Right lobe of liver (tissue), 6 donors: ENCODE results near the gene NRAP. TPM values are rescaled to one million over a fixed set of nuclear protein-coding genes. Genes with fewer than 3 reads are reported as not detected.

Experiments
- ATAC-seq, 4 donors: fragments of 200-7000 bp; cut with Tn5 transposase; one replicate each; pipeline ENCODE4 v1.9.1; 2020; ENCODE audit warnings: mild to moderate bottlenecking in 4 of 4, moderate library complexity in 4 of 4
- DNase-seq, 3 donors: peaks; one replicate each; pipeline ENCODE4 v3.0.0-alpha.2; 2020
- H3K27ac ChIP-seq, 3 donors: fragments of 200-600 bp; one replicate each; pipeline ENCODE4 v1.8.0; 2022
- H3K27me3 ChIP-seq, 2 donors: fragments of 200-600 bp; one replicate each; pipeline ENCODE4 v1.8.0; 2022
- H3K36me3 ChIP-seq, 4 donors: fragments of 200-600 bp; sonication (generic) in 1 of 4; one replicate each; pipeline versions ENCODE4 v1.5.1 to v1.8.0; 2017 to 2022; ENCODE audit warnings: control low read depth in 1 of 4
- H3K4me1 ChIP-seq, 4 donors: fragments of 200-600 bp; sonication (generic) in 1 of 4; one replicate each; pipeline versions ENCODE4 v1.5.1 to v1.8.0; 2017 to 2022; ENCODE audit warnings: control low read depth in 1 of 4
- H3K4me3 ChIP-seq, 3 donors: fragments of 200-600 bp; one replicate each; pipeline ENCODE4 v1.8.0; 2022
- H3K9me3 ChIP-seq, 4 donors: fragments of 200-600 bp; sonication (generic) in 1 of 4; one replicate each; pipeline versions ENCODE4 v1.5.1 to v1.8.0; 2017 to 2022; ENCODE audit warnings: control low read depth in 1 of 4
- POLR2A ChIP-seq: fragments of 450-650 bp; IDR thresholded peaks from one replicate; pipeline ENCODE4 v1.6.1; 2017; ENCODE audit warnings: antibody characterized with exemption, mild to moderate bottlenecking
- WGBS: methylation state at CpG from one replicate; pipeline ENCODE4 v1.1.6; 2018; ENCODE audit warnings: low coverage, low lambda C conversion rate; ENCODE audit not compliant: insufficient coverage; ENCODE audit errors: missing lambda C conversion rate; 5-methylcytosine and 5-hydroxymethylcytosine counted together
- intact Hi-C, 2 donors: fragments of 100-400 bp; cut with DNase I; formaldehyde crosslinking; loops; one replicate each; pipeline versions ENCODE4 v1.11.2 to v1.14.1; 2022
- total RNA-seq, 6 experiments: library from RNA; depleted of rRNA in 2 of 6; stranded (reverse); fragments of >200 nt in 2 of 6; fragmentation: NEBNext Ultra II Directional in 3 of 6; extraction: Animal tissue kit (Norgen Biotek cat#: 25700) in 3 of 6; gene quantifications; one replicate each; pipeline versions ENCODE4 v1.1.0 to v1.2.4, GENCODE V29; 2016 to 2023
- TF ChIP-seq, protein P1 (sequence below), 4 donors: fragments of 200-600 bp in 3 of 4; fragments of 450-650 bp in 1 of 4; IDR thresholded peaks; one replicate each; pipeline versions ENCODE4 v1.5.1 to v1.8.0; 2016 to 2022; ENCODE audit warnings: antibody characterized with exemption in 4 of 4, mild to moderate bottlenecking in 2 of 4
- donor health status: DM: no; HTN: yes; CAD: no.
- donor health status: DM: no; HTN: no; CAD: no.
- donor health status: DM: no; HTN: no; CAD: no.
- donor health status: DM: no; HTN: yes; CAD: no.
- donor health status: DM: no; HTN: yes; CAD: no.

NRAP gene
- total RNA-seq, 6 experiments from 2014 or later, result 0.07 to 1.9 (median 0.22) TPM; not detected in 1

DNA sequence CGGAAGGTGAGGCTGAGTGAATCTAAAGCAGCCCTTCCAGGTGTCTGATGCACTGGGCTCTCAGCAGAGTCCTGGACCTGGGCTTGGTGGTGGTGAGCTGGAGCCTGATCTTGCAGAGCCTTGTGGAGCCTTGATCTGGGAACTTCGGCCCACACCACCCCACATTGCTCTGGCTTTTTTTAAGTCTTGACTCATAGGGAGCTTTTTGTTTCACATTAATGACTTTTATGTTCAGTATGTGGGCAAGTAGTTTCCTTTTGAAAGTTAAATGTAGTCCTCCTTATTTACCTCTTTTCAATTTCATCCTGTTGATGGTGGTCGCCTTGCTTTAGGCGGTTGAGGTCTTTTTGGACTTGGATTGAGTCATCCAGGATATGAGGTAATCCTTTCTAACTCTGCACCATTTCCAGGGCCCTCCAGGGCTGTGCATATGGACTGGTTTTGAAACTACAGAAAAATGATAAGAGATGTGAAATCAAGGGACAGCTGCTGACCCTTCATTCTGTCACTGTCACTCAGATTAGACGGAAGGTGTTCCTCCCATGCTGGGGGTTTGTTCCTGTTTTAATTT lies 2.9 kb upstream of the NRAP start:
- H3K4me1 ChIP-seq, result no peaks in the 10 kb centered on the region
- WGBS, result 70% methylated on average over 3 of the region's 5 CpGs
- TF ChIP-seq POLR2A, result no peak
- TF ChIP-seq, protein P1, sequence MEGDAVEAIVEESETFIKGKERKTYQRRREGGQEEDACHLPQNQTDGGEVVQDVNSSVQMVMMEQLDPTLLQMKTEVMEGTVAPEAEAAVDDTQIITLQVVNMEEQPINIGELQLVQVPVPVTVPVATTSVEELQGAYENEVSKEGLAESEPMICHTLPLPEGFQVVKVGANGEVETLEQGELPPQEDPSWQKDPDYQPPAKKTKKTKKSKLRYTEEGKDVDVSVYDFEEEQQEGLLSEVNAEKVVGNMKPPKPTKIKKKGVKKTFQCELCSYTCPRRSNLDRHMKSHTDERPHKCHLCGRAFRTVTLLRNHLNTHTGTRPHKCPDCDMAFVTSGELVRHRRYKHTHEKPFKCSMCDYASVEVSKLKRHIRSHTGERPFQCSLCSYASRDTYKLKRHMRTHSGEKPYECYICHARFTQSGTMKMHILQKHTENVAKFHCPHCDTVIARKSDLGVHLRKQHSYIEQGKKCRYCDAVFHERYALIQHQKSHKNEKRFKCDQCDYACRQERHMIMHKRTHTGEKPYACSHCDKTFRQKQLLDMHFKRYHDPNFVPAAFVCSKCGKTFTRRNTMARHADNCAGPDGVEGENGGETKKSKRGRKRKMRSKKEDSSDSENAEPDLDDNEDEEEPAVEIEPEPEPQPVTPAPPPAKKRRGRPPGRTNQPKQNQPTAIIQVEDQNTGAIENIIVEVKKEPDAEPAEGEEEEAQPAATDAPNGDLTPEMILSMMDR (IDR thresholded peaks at IDR 0.05), result no peak
- H3K27ac ChIP-seq, result no peak overlapping the region
- no peaks in the 10 kb centered on the region for H3K27me3 ChIP-seq
- no peak for DNase-seq
- H3K9me3 ChIP-seq, result no peaks in the 10 kb centered on the region
- no peak for ATAC-seq
- no peak overlapping the region for H3K4me3 ChIP-seq
- intact Hi-C loops, result no loop called here
- H3K36me3 ChIP-seq, result no peaks in the 10 kb centered on the region

DNA sequence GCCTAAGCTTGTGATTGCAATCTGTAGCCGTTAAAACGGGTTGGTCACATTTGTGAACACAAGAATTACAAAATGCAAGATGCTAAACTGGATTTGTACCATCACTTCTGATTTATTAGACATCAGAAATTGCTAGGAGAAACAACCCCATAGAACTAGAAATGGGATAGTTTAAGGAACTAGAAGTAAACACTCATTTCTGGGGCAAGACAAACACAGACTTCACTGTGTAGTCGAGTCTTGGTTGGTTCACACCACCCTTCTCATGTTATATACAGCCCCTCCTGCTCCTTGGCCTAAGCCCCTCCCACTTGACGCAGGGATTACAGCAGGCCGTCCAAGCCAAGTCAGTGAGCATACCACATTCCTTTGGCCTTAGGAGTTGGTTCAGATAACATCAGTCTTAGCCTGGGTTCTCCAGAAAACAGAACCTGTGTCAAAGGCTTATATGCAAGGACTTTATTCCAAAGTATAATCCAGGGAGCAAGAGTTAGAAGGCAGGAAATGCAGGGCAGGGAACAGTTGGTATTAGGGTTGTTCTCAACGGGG lies 2.0 kb upstream of the NRAP start:
- ATAC-seq, result no peak
- 73% methylated on average over 4 of the region's 6 CpGs for WGBS
- no peaks in the 10 kb centered on the region for H3K36me3 ChIP-seq

DNA sequence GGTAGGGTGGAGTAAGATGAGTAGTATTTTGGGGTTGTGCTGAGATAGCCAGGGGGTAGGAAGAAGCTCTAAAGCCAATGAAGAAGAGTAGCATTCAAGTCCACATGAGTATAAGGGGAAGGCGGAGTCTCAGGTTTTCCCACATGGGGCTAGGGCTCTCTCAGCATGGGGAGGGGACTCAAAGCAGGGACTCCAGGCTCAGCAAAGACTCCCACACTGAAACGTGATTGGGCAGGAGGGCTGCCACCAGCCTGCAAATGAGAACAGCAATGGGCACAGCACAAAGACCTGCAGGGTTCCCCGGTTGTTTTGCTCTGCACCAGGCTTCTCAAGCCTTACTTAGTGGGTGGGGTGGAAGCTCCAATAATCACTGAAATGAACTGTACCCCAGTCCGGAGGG lies 1.5 kb upstream of the NRAP start:
- no peaks in the 10 kb centered on the region for H3K4me1 ChIP-seq
- no peak for ATAC-seq
- intact Hi-C loops, result no loop called here
- TF ChIP-seq POLR2A, result no peak
- TF ChIP-seq, protein P1 (IDR thresholded peaks at IDR 0.05), result no peak
- H3K27me3 ChIP-seq, result no peaks in the 10 kb centered on the region
- H3K27ac ChIP-seq, result no peak overlapping the region
- no peak for DNase-seq
- H3K4me3 ChIP-seq, result no peak overlapping the region
- 93% methylated on average over 3 of the region's 4 CpGs for WGBS
- no peaks in the 10 kb centered on the region for H3K36me3 ChIP-seq
- H3K9me3 ChIP-seq, result no peaks in the 10 kb centered on the region

More for the DNA sequence above, 2.0 kb upstream of the NRAP start:
- no peaks in the 10 kb centered on the region for H3K9me3 ChIP-seq
- H3K4me1 ChIP-seq, result no peaks in the 10 kb centered on the region
- TF ChIP-seq, protein P1 (IDR thresholded peaks at IDR 0.05), result no peak
- TF ChIP-seq POLR2A, result no peak
- no peak overlapping the region for H3K27ac ChIP-seq
- no peak for DNase-seq
- no peaks in the 10 kb centered on the region for H3K27me3 ChIP-seq
- no peak overlapping the region for H3K4me3 ChIP-seq
- intact Hi-C loops, result no loop called here

DNA sequence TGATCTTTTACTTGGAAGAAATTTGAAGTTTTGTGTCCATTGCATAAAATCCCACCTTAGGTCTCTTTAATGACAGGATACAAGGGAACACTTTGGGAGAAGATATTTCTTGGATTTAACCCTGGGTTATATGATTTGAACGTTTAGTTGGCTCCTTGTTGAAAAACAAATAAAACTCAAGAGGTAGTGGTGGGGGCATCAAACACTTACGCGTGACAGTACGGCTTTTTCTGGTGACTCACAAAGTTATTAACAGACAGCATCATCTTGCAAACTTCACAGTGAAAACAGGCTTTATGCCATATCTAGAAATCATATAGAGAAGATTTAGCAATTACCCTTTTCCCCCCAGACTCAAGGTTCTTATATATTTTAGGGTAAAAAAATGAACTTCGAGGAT lies 699 bp downstream of the NRAP start:
- Histone ChIP-seq H3K4me1 (no peaks in the 10 kb centered on the region), H3K27me3 (no peaks in the 10 kb centered on the region), H3K27ac (no peak overlapping the region), H3K4me3 (no peak overlapping the region), H3K9me3 (no peaks in the 10 kb centered on the region), H3K36me3 (no peaks in the 10 kb centered on the region)
- DNase-seq, result no peak
- TF ChIP-seq, protein P1 (IDR thresholded peaks at IDR 0.05), result no peak
- no peak for TF ChIP-seq POLR2A
- no peak for ATAC-seq
- WGBS, result 71% methylated on average over 5 of the region's 5 CpGs
- intact Hi-C loops, result no loop called here
